HG03565 (cell line): ENCODE data around the gene HIBADH.
"Not testable (repeated sequence)": the region's sequence is repeated elsewhere in the genome, so short reads cannot be mapped to it uniquely, and the experiment has no call there.

Experiments used
- ATAC-seq: cut with Tn5 transposase; IDR thresholded peaks from one replicate; pipeline ENCODE4 v1.9.1; 2021; ENCODE audit warnings: mild to moderate bottlenecking, moderate library complexity; ENCODE audit not compliant: unreplicated experiment

Gene HIBADH

GRCh38 chr7:27639048-27639447, 23.6 kb downstream of the HIBADH start:
- ATAC-seq: not testable (repeated sequence)

- ATAC-seq: no peak
Measured at GRCh38 chr7:27636326-27637006, 26.2 kb downstream of the HIBADH start.

GRCh38 chr7:27635728-27636127, 27.0 kb downstream of the HIBADH start:
- ATAC-seq: no peak

- no peak for ATAC-seq
Measured at GRCh38 chr7:27634671-27635493, 27.8 kb downstream of the HIBADH start.

GRCh38 chr7:27633062-27633461, 29.6 kb downstream of the HIBADH start:
- no peak for ATAC-seq

GRCh38 chr7:27631391-27631790, 31.3 kb downstream of the HIBADH start:
- ATAC-seq: no peak

- no peak for ATAC-seq
Measured at GRCh38 chr7:27627146-27627545, 35.5 kb downstream of the HIBADH start.

GRCh38 chr7:27619492-27619891, 43.2 kb downstream of the HIBADH start:
- ATAC-seq: no peak

- ATAC-seq: no peak
Measured at GRCh38 chr7:27617651-27618381, 44.9 kb downstream of the HIBADH start.

GRCh38 chr7:27616914-27617548, 45.7 kb downstream of the HIBADH start:
- ATAC-seq: no peak

GRCh38 chr7:27616186-27616491, 46.5 kb downstream of the HIBADH start:
- ATAC-seq: no peak

- no peak for ATAC-seq
Measured at GRCh38 chr7:27615420-27616185, 47.1 kb downstream of the HIBADH start.

- ATAC-seq: no peak
Measured at GRCh38 chr7:27614095-27614494, 48.6 kb downstream of the HIBADH start.

- ATAC-seq: no peak
Measured at GRCh38 chr7:27611059-27611458, 51.6 kb downstream of the HIBADH start.

- ATAC-seq: no peak
Measured at GRCh38 chr7:27608776-27609495, 53.7 kb downstream of the HIBADH start.

- ATAC-seq: no peak
Measured at GRCh38 chr7:27607210-27607606, 55.5 kb downstream of the HIBADH start.

- ATAC-seq: no peak
Measured at GRCh38 chr7:27606270-27607209, 56.1 kb downstream of the HIBADH start.

- ATAC-seq: no peak
Measured at GRCh38 chr7:27605689-27606269, 56.9 kb downstream of the HIBADH start.
